Stimulated activated CD4-positive, alpha-beta T cell treated with anti-CD3 and anti-CD28 coated beads, TNF-alpha, amount 100 ng/mL, for 24 hours (primary cell): ENCODE data around the gene VWDE.

Experiments
- DNase-seq, 3 experiments: peaks; one replicate each; pipeline ENCODE4 v3.0.0-alpha.2; 2020; ENCODE audit warnings: low read depth in 3 of 3

Gene VWDE

DNA sequence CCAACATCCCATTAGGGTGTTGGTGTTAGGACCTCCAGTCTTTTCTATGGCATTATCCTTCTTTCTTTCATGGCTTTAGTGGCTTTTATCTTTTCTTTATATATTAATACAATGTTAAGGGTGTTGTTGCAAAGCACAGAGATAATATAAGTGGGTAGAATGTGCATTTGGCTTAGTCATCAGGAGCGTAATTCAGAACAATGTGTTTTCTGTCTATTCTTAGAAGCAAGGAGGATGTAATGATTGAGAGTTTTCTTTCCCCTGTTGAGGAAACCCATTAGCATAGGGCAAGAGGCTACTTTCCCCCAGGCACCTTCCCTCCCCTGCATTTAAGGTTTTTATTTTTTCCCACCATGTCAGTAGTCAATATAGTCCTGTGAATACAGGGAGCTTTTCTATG is 112.9 kb downstream of the VWDE start:
- no peak for DNase-seq

DNA sequence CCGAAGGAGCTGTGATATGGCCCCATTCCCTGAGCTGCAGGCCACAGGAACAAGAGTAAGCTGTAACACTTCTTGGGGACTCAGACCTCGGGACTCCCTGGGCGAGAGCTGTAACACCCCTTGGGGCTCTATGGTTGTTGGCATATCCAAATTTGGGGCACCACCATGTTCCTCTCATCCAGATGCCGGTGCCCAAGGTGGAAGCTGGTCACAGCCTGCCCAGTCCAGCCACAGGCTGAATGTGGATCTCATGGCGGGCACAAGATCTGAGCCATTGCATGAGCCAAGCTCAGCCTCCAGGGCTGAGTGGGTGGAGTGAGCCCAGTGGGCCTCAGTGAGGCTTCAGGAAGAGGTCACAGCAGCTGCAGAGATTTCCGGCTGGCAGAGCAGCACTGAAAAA is 113.7 kb downstream of the VWDE start:
- DNase-seq, result no peak

DNA sequence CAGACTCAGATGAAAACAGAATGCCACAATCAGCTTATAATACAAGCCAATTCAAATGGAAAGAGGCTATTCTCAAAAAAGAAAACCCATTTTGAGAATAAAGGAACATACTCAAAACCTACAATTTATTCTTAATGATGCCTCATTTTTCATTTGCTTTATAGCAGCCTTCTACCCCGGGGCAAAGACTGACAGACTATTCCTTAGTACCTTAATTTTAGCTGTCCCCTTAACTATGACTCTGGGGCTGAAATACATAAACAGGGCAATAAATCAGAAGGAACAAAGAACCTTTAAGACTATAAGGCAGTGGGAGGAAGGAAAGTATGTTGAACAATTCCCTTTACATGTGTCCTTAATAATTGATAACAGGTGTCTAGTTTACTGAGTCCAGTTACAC is 115.8 kb downstream of the VWDE start:
- DNase-seq, result no peak

DNA sequence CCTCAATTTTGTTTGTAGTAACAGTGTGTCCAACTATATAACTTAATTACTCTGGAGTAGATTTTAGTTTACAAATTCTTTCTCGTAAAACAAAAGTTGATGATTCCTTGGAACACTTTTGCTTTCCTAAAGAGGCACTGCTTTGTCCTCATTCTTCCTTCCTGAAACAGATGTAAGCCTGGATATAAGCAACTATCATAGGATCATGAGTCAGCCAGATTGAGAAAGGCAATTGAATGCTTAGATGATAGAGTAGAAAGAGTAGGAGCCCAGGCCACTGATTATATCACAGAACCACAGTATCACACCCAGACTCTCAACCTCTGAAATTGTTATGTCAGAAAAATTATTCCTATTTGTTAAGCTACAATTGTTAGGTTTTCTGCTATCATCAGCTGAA is 122.6 kb downstream of the VWDE start:
- no peak for DNase-seq
